ENCODE results near the gene F7.

DNA sequence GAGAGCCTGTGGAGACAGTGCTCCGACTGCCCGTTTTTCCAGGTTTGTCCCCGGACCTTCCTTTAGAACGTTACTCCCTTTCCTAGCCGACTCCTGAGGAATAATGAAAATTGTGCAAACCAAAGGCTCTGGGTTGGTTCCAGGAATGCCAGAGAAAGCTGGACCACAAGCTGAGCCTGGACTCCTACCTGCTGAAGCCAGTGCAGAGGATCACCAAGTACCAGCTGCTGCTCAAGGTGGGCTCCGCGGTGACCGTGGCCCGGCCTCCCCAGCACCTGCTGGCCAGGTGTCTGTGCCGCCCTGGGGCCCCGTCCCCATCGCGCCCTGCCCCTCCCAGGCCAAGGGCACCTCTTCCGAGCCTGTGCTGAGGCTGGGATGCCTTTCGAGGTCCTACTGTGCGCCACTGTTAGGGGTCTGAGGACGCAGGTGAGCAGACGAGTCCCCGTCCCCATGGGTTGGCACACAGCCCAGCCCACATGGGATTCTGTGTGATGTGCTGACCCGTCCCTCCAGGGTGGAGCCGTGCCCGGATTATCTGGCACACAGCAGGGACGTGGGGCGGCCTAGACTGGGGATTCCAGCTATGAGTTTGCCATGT, 20.5 kb upstream of the F7 start:
- no peak for TF ChIP-seq EP300 (IDR thresholded peaks at IDR 0.05; ENCODE audit: borderline replicate concordance)
- no peak for TF ChIP-seq EGR1 (IDR thresholded peaks at IDR 0.05)
- TF ChIP-seq CEBPB (IDR thresholded peaks at IDR 0.05): no peak
- TF ChIP-seq RAD21 (IDR thresholded peaks at IDR 0.05; ENCODE audit: low read depth): no peak
- TF ChIP-seq, protein P1, sequence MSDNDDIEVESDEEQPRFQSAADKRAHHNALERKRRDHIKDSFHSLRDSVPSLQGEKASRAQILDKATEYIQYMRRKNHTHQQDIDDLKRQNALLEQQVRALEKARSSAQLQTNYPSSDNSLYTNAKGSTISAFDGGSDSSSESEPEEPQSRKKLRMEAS (IDR thresholded peaks at IDR 0.05): no peak
- no peak for TF ChIP-seq YY1 (IDR thresholded peaks at IDR 0.05; ENCODE audit: low read depth)
- TF ChIP-seq, protein P2, sequence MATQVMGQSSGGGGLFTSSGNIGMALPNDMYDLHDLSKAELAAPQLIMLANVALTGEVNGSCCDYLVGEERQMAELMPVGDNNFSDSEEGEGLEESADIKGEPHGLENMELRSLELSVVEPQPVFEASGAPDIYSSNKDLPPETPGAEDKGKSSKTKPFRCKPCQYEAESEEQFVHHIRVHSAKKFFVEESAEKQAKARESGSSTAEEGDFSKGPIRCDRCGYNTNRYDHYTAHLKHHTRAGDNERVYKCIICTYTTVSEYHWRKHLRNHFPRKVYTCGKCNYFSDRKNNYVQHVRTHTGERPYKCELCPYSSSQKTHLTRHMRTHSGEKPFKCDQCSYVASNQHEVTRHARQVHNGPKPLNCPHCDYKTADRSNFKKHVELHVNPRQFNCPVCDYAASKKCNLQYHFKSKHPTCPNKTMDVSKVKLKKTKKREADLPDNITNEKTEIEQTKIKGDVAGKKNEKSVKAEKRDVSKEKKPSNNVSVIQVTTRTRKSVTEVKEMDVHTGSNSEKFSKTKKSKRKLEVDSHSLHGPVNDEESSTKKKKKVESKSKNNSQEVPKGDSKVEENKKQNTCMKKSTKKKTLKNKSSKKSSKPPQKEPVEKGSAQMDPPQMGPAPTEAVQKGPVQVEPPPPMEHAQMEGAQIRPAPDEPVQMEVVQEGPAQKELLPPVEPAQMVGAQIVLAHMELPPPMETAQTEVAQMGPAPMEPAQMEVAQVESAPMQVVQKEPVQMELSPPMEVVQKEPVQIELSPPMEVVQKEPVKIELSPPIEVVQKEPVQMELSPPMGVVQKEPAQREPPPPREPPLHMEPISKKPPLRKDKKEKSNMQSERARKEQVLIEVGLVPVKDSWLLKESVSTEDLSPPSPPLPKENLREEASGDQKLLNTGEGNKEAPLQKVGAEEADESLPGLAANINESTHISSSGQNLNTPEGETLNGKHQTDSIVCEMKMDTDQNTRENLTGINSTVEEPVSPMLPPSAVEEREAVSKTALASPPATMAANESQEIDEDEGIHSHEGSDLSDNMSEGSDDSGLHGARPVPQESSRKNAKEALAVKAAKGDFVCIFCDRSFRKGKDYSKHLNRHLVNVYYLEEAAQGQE (IDR thresholded peaks at IDR 0.05; ENCODE audit: low read depth): no peak
- TF ChIP-seq ZBTB7A (IDR thresholded peaks at IDR 0.05; ENCODE audit: low read depth): no peak
- TF ChIP-seq, protein P3, sequence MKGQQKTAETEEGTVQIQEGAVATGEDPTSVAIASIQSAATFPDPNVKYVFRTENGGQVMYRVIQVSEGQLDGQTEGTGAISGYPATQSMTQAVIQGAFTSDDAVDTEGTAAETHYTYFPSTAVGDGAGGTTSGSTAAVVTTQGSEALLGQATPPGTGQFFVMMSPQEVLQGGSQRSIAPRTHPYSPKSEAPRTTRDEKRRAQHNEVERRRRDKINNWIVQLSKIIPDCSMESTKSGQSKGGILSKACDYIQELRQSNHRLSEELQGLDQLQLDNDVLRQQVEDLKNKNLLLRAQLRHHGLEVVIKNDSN (IDR thresholded peaks at IDR 0.05): no peak
- TF ChIP-seq NFIC (IDR thresholded peaks at IDR 0.05): no peak
- no peak for TF ChIP-seq FOXM1 (IDR thresholded peaks at IDR 0.05; ENCODE audit: borderline replicate concordance, low read depth)
- no peak for TF ChIP-seq TAF1 (IDR thresholded peaks at IDR 0.05; ENCODE audit: low read depth)
- TF ChIP-seq TCF12 (IDR thresholded peaks at IDR 0.05; ENCODE audit: low read depth): no peak

All from Ishikawa (cell line).